Upper lobe of left lung (tissue), 6 donors: ENCODE results near the gene MEGF11. TPM values are rescaled to one million over a fixed set of nuclear protein-coding genes. Genes with fewer than 3 reads are reported as not detected.

ENCODE experiments used
- ATAC-seq, 2 donors: fragments of 200-7000 bp; cut with Tn5 transposase; one replicate each; pipeline ENCODE4 v1.9.1; 2022; ENCODE audit warnings: mild to moderate bottlenecking in 2 of 2, moderate library complexity in 2 of 2; ENCODE audit not compliant: low FRiP score in 2 of 2
- DNase-seq, 2 donors: peaks; one replicate each; pipeline ENCODE4 v3.0.0-alpha.2; 2019 to 2020
- H3K27ac ChIP-seq, 4 donors: fragments of 200-600 bp; sonication (generic); one replicate each; pipeline ENCODE4 v1.5.1; 2016 to 2019
- H3K27me3 ChIP-seq, 4 donors: fragments of 200-600 bp; sonication (generic); one replicate each; pipeline ENCODE4 v1.5.1; 2017 to 2019
- H3K36me3 ChIP-seq, 4 donors: fragments of 200-600 bp; sonication (generic); one replicate each; pipeline ENCODE4 v1.5.1; 2016 to 2019
- H3K4me1 ChIP-seq, 4 donors: fragments of 200-600 bp; sonication (generic); one replicate each; pipeline ENCODE4 v1.5.1; 2018 to 2019
- H3K4me3 ChIP-seq, 4 donors: fragments of 200-600 bp; sonication (generic); one replicate each; pipeline ENCODE4 v1.5.1; 2017 to 2019; ENCODE audit warnings: mild to moderate bottlenecking in 2 of 4, moderate library complexity in 1 of 4
- H3K9me3 ChIP-seq, 4 donors: fragments of 200-600 bp; sonication (generic); one replicate each; pipeline ENCODE4 v1.5.1; 2018 to 2019
- EP300 ChIP-seq, 4 donors: sonication (generic); formaldehyde crosslinking; IDR thresholded peaks; one replicate each; pipeline ENCODE4 v1.5.1; 2017; ENCODE audit warnings: antibody characterized with exemption in 4 of 4, control low read depth in 2 of 4
- POLR2A ChIP-seq, 4 donors: fragments of 450-650 bp; IDR thresholded peaks; one replicate each; pipeline ENCODE4 v1.5.1; 2016 to 2017; ENCODE audit warnings: antibody characterized with exemption in 4 of 4, mild to moderate bottlenecking in 2 of 4
- POLR2AphosphoS5 ChIP-seq, 2 donors: sonication (generic); formaldehyde crosslinking; IDR thresholded peaks; one replicate each; pipeline ENCODE4 v1.5.1; 2017; ENCODE audit warnings: antibody characterized with exemption in 2 of 2
- WGBS, 2 donors: methylation state at CpG; one replicate each; pipeline ENCODE4 v1.1.5; 2017 to 2018; 5-methylcytosine and 5-hydroxymethylcytosine counted together
- total RNA-seq, 6 donors: library from RNA; depleted of rRNA in 4 of 6; stranded (reverse); fragments of >200 nt in 4 of 6; gene quantifications; one replicate each; pipeline versions ENCODE4 v1.1.0 to v1.2.1, GENCODE V29; 2016 to 2021
- TF ChIP-seq, protein P1 (sequence below), 6 experiments: fragments of 450-650 bp in 4 of 6; fragments of 200-600 bp in 2 of 6; sonication (generic) in 2 of 6; IDR thresholded peaks; one replicate each; pipeline ENCODE4 v1.5.1; 2016 to 2019; ENCODE audit warnings: antibody characterized with exemption in 6 of 6
- donor health status: DM: no; HTN: no; CAD: no; lungs with moderate emphysema.
- donor health status: DM: no; HTN: yes; CAD: no; lungs with severe emphysema.

The MEGF11 gene
- total RNA-seq, 6 donors from 2014 or later = 1.5 to 4.0 (median 3.5) TPM; not detected in 3

GRCh38 chr15:66068801-66069200, 184.7 kb downstream of the MEGF11 start:
- WGBS, 2 donors = 85 to 86% methylated on average over 1 of the region's 1 CpG
- Histone ChIP-seq H3K27ac (no peak overlapping the region), H3K36me3 (no peaks in the 10 kb centered on the region), H3K4me3 (no peak overlapping the region), H3K9me3 (no peaks in the 10 kb centered on the region), H3K27me3 (no peaks in the 10 kb centered on the region), H3K4me1 (no peaks in the 10 kb centered on the region)
- no peak for TF ChIP-seq POLR2A (IDR thresholded peaks at IDR 0.05)
- TF ChIP-seq POLR2AphosphoS5 (IDR thresholded peaks at IDR 0.05) = no peak
- TF ChIP-seq EP300 (IDR thresholded peaks at IDR 0.05) = no peak
- TF ChIP-seq, protein P1, sequence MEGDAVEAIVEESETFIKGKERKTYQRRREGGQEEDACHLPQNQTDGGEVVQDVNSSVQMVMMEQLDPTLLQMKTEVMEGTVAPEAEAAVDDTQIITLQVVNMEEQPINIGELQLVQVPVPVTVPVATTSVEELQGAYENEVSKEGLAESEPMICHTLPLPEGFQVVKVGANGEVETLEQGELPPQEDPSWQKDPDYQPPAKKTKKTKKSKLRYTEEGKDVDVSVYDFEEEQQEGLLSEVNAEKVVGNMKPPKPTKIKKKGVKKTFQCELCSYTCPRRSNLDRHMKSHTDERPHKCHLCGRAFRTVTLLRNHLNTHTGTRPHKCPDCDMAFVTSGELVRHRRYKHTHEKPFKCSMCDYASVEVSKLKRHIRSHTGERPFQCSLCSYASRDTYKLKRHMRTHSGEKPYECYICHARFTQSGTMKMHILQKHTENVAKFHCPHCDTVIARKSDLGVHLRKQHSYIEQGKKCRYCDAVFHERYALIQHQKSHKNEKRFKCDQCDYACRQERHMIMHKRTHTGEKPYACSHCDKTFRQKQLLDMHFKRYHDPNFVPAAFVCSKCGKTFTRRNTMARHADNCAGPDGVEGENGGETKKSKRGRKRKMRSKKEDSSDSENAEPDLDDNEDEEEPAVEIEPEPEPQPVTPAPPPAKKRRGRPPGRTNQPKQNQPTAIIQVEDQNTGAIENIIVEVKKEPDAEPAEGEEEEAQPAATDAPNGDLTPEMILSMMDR (IDR thresholded peaks at IDR 0.05) = no peak
- ATAC-seq (no peak), DNase-seq (no peak)

DNA sequence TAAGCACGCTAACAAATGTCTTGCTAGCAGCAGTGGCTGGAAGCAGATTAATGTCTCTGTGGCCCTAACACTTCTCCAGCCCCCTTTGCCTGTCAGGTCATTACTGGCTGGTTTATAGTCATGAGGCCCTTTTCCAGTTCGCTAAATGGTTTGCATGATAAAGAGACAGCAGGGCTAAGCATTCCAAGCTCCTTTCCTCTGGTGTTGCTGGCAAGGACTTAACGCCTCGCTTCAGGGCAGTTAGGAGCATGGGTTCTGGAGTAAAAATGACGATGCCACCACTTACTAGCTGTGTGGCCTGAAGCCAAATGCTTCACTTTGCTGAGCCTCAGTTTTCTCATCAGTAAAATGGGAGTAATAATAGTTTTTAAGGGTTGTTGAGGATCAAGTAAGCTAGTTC, 185.9 kb downstream of the MEGF11 start:
- ATAC-seq (no peak), DNase-seq (no peak)
- Histone ChIP-seq H3K4me3 (no peak overlapping the region), H3K36me3 (no peaks in the 10 kb centered on the region), H3K27ac (no peak overlapping the region), H3K27me3 (no peaks in the 10 kb centered on the region), H3K9me3 (no peaks in the 10 kb centered on the region), H3K4me1 (no peaks in the 10 kb centered on the region)
- TF ChIP-seq POLR2A (IDR thresholded peaks at IDR 0.05) (no peak), POLR2AphosphoS5 (IDR thresholded peaks at IDR 0.05) (no peak), EP300 (IDR thresholded peaks at IDR 0.05) (no peak)
- TF ChIP-seq, protein P1 (IDR thresholded peaks at IDR 0.05) = no peak
- 74 to 84% methylated on average over 5 of the region's 5 CpGs for WGBS, 2 donors

GRCh38 chr15:66066481-66066880, 187.1 kb downstream of the MEGF11 start:
- no peak overlapping the region for H3K27ac ChIP-seq
- TF ChIP-seq POLR2AphosphoS5 (IDR thresholded peaks at IDR 0.05) (no peak), POLR2A (IDR thresholded peaks at IDR 0.05) (no peak), EP300 (IDR thresholded peaks at IDR 0.05) (no peak)
- TF ChIP-seq, protein P1 (IDR thresholded peaks at IDR 0.05) = no peak
- no peak for DNase-seq
- H3K27me3 ChIP-seq = no peaks in the 10 kb centered on the region
- H3K36me3 ChIP-seq = no peaks in the 10 kb centered on the region
- H3K9me3 ChIP-seq = peaks cover 0 to 4% (median 0%) of the 10 kb centered on the region in 4 donors
- WGBS, 2 donors = 53 to 63% methylated on average over 4 to 5 of the region's 6 CpGs
- no peak for ATAC-seq
- H3K4me1 ChIP-seq = no peaks in the 10 kb centered on the region
- no peak overlapping the region for H3K4me3 ChIP-seq

- Histone ChIP-seq H3K36me3 (no peaks in the 10 kb centered on the region), H3K4me3 (no peak overlapping the region), H3K9me3 (peaks cover 0 to 4% (median 0%) of the 10 kb centered on the region in 4 donors), H3K4me1 (no peaks in the 10 kb centered on the region), H3K27ac (no peak overlapping the region), H3K27me3 (no peaks in the 10 kb centered on the region)
- WGBS, 2 donors = 38 to 43% methylated on average over 3 to 4 of the region's 4 CpGs
- DNase-seq (no peak), ATAC-seq (no peak)
- TF ChIP-seq EP300 (IDR thresholded peaks at IDR 0.05) (no peak), POLR2AphosphoS5 (IDR thresholded peaks at IDR 0.05) (no peak), POLR2A (IDR thresholded peaks at IDR 0.05) (no peak)
These were observed 187.5 kb downstream of the MEGF11 start for GRCh38 chr15:66066005-66066404.

DNA sequence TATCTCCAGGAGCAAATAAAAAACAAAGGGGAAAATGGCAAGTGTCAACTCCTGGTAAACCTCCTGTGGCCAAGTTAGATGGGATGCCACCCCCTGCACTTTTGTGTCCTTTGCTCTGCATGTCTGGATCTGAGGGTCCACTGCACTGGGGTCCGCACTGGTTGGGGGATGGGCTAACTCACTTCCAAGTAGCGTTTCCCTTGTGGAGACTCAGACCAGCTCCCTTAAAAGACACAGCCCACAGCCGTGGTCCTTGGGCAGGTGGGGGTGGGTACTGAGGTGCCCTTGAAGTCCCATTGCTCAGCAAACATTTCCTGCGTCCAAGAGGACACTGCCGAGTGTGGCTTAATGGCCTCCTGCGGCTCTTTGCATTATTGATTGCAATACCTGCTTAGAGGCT, 188.2 kb downstream of the MEGF11 start:
- DNase-seq (no peak), ATAC-seq (no peak)
- TF ChIP-seq POLR2AphosphoS5 (IDR thresholded peaks at IDR 0.05) = no peak
- TF ChIP-seq, protein P1 (IDR thresholded peaks at IDR 0.05) = no peak
- no peak for TF ChIP-seq POLR2A (IDR thresholded peaks at IDR 0.05)
- Histone ChIP-seq H3K9me3 (peaks cover 0 to 4% (median 0%) of the 10 kb centered on the region in 4 donors), H3K27ac (no peak overlapping the region), H3K36me3 (no peaks in the 10 kb centered on the region), H3K27me3 (no peaks in the 10 kb centered on the region), H3K4me3 (no peak overlapping the region), H3K4me1 (no peaks in the 10 kb centered on the region)
- WGBS, 2 donors = 40 to 58% methylated on average over 5 to 6 of the region's 6 CpGs
